HG02884 (cell line): ENCODE data around the gene IGIP.
A peak's percentile ranks its signal among the peaks of the same experiment; 100 is the strongest.

Experiments
- ATAC-seq: cut with Tn5 transposase; IDR thresholded peaks from one replicate; pipeline ENCODE4 v1.9.1; 2021; ENCODE audit warnings: mild to moderate bottlenecking, moderate library complexity; ENCODE audit not compliant: unreplicated experiment

The IGIP gene

GRCh38 chr5:140162275-140162674 lies 36.5 kb downstream of the IGIP start:
- ATAC-seq, result no peak

DNA sequence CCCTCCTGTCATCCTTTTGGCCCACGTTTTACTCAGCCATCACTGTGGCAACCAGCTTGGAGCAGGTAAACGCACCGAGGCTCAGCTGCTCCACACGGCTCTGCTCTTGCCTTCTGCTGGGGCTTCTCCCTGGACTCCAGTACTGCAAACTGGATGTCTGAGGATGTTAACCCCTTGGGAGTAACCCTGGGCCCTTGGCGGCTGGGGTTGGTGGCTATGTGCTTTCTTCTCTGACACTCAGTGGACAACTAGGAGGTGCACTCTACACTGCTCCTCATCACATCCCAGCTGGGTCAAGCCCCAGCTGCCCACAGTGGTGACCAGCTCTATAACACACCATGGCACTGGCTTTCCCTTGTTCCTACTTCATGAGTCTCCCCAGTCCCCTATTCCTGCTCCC lies 37.0 kb downstream of the IGIP start:
- no peak for ATAC-seq

GRCh38 chr5:140165101-140165922 lies 39.6 kb downstream of the IGIP start:
- no peak for ATAC-seq

- no peak for ATAC-seq
These were observed 40.2 kb downstream of the IGIP start for GRCh38 chr5:140165923-140166270.

DNA sequence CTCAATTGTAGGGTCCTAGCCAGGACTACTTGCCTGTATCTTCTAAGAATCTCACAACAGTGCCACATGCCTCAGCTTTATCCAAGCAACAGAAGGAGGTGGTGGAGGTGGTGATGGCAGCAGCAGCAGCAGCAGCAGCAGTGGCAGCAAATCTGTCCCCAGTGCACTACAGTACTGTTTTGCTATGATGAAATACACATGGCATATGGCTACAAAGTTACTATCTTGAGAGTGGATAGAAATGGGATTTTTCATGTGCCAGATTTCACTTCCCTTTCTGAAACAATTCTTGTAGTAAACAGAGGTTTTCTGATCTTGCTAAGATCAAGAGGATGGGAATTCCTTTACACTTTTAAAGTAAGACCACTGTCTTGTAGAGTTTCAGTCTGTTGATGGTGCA lies 41.2 kb downstream of the IGIP start:
- ATAC-seq, result no peak

- ATAC-seq, result no peak
These were observed 42.6 kb downstream of the IGIP start for GRCh38 chr5:140168371-140168770.

DNA sequence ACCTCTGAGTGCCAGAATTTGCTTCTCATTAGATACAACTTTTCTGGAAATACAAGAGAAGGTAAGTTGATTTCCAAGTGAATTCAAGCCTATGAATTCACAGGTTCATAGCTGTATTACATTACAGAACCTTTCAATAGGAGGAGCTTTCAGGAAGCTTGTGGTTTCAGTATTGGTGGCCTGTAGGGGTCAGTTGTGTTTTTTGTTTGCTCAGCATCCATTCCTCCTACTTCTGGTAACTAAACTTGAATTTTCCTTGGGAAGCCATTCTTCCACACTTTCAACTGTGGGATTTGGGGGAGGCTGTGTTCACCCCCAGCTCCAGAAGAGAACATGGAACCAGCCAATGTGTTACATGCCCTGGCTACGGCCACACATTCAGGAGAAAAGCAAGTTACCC lies 43.7 kb downstream of the IGIP start:
- no peak for ATAC-seq

- no peak for ATAC-seq
These were observed 46.7 kb downstream of the IGIP start for GRCh38 chr5:140172483-140172882.

GRCh38 chr5:140174014-140174413 lies 48.3 kb downstream of the IGIP start:
- ATAC-seq, result no peak

- ATAC-seq, result peak; percentile 92
These were observed 49.0 kb downstream of the IGIP start, which contains the start of gene CYSTM1 for GRCh38 chr5:140174465-140175366. TSS of gene CYSTM1 (plus strand) at chr5:140175188. CDS start at chr5:140194466, 19,278 bp downstream.

- ATAC-seq, result peak; percentile 45
These were observed 49.8 kb downstream of the IGIP start for GRCh38 chr5:140175367-140176030.

DNA sequence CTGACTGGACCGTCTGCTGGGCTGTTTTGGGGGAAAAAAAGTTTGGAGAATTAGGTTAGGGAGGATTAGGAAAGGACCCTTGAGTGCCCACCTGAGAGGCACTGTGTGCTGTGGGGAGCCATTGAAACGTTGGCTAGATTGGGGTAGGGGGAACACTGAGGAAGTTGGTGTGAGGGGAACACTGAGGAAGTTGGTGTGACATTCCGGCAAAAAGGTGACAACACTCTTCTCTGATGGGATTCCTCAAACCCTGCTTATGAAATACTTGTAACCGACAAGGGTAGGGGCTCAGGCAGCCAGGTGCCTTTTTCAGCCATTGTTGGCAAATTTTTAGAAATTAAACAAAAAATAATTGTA lies 50.3 kb downstream of the IGIP start:
- ATAC-seq, result no peak

DNA sequence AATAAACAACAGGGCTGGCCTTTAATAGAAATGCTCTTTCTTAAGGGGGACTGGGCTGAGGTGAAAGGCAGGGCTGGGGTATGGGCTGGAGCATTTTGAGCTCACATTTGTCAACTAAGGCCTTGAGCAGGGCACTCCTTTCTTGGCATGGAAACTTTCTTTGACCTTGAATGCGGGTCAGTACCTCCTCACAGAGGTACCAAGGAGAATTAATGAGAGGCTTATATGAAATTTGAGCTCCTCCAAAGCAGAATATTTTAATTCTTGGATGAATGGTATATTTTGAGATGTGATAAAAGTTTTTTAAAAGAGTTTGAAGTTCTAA lies 52.3 kb downstream of the IGIP start:
- no peak for ATAC-seq

DNA sequence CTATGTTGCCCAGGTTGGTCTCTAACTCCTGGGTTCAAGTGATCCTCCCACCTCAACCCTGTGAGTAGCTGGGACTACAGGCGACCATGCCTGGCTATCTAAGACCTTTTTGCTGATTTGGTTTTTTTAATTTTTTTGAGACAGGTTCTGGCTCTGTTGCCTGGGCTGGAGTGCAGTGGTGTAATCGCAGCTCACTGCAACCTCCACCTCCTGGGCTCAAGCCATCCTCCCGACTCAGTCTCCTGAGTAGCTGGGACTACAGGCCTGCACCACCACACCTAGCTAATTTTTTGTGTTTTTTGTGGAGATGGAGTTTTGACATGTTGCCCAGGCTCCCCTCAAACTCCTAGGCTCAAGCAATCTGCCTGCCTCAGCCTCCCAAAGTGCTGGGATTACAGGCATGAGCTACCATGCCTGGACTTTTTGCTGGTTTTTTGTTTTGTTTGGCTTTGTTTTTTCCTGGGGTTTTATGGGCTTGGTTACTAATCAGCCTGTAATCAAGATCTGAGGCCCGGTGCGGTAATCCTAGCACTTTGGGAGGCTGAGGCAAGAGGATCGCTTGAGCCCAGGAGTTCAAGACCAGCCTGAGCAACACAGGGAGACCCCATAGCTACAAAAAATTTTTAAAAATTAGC lies 52.9 kb downstream of the IGIP start:
- ATAC-seq, result no peak
